ENCODE data around the gene PPP1R12A.

DNA sequence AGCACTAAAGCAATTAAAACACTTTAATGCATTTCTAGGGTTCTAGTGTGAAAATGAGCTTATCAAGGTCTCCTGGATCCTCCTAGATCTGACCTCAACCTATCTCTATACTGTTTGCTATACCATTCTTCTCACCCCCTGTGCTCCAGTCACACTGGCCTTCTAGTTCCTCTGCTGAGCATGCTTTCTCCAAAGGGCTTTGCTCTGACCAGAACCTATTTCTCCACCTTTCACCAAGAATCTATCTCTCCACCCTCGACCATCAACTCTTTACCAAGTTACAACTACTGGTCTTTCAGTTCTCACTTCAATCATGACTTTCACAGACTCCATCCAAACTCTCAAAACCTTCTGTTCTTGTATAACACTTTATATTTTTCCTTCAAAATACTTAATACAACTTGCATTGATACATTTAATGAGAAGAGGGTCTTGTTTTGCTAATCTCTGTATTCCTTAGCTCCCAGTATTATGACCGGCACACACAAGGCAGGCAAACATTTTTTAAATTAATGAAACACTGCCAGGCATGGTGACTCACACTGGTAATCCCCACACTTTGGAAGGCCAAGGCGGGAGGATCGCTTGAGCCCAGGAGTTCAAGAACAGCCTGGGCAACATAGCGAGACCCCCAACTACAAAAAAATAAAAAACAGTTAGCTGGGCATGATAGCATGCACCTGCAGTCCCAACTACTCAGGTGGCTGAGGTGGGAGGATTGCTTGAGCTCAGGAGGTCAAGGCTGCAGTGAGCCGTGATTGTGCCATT is 22.8 kb downstream of the PPP1R12A start:
- TF ChIP-seq, protein P1, sequence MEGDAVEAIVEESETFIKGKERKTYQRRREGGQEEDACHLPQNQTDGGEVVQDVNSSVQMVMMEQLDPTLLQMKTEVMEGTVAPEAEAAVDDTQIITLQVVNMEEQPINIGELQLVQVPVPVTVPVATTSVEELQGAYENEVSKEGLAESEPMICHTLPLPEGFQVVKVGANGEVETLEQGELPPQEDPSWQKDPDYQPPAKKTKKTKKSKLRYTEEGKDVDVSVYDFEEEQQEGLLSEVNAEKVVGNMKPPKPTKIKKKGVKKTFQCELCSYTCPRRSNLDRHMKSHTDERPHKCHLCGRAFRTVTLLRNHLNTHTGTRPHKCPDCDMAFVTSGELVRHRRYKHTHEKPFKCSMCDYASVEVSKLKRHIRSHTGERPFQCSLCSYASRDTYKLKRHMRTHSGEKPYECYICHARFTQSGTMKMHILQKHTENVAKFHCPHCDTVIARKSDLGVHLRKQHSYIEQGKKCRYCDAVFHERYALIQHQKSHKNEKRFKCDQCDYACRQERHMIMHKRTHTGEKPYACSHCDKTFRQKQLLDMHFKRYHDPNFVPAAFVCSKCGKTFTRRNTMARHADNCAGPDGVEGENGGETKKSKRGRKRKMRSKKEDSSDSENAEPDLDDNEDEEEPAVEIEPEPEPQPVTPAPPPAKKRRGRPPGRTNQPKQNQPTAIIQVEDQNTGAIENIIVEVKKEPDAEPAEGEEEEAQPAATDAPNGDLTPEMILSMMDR (IDR thresholded peaks at IDR 0.05): no peak
- no peak for TF ChIP-seq POLR2A (IDR thresholded peaks at IDR 0.05)
